ENCODE data around the gene MALAT1.

DNA sequence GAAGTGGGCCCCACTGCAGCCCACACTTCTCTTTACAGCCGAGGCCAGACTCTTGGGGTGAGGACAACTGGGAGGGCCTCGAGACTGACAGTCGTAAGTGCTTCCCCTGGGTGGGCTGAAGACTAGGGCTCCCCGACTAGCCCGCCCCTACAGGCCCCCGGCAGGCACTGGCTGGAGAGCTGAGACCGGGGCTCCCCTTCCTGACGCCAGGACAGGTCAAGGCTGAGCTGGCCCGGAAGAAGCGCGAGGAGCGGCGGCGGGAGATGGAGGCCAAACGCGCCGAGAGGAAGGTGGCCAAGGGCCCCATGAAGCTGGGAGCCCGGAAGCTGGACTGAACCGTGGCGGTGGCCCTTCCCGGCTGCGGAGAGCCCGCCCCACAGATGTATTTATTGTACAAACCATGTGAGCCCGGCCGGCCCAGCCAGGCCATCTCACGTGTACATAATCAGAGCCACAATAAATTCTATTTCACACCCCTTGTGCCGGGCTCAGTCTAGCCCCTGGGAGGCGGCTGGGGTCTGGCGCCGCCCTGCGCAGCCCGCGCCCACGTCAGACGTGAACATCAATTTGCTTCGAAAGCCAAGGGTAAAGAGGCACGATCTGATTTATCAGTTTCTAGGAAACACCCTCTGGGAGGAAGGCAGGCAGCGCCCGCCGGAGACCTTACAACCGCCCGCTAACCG is 39.5 kb downstream of the MALAT1 start:
- TF ChIP-seq CTCF (IDR thresholded peaks at IDR 0.05; ENCODE audit: insufficient read depth, low read length, poor library complexity, severe bottlenecking) (no peak), EZH2phosphoT487 (conservative IDR thresholded peaks at IDR 0.05; ENCODE audit: low read length) (no peak)

All from SU-DHL-6 (cell line).